GM13977 (cell line): ENCODE results near the gene FKBP5.

ENCODE experiments used
- DNase-seq: peaks from one replicate; pipeline ENCODE4 v3.0.0; 2012; ENCODE audit warnings: low spot score
- in situ Hi-C: fragments of 300-500 bp; cut with MboI; formaldehyde crosslinking; loops from one replicate; pipeline ENCODE4 v1.12.0; 2022; ENCODE audit warnings: low sequenced_read_pairs, low pct_unique_long_range_greater_than_20kb, mixed read lengths, inconsistent platforms; ENCODE audit not compliant: unreplicated experiment
- TF ChIP-seq, protein P1 (sequence below): IDR thresholded peaks from 2 replicates; pipeline ENCODE4 v1.5.1; 2012; ENCODE audit warnings: mild to moderate bottlenecking, control low read depth; ENCODE audit not compliant: insufficient read depth; ENCODE audit errors: extremely low read depth, missing control alignments

The FKBP5 gene

DNA sequence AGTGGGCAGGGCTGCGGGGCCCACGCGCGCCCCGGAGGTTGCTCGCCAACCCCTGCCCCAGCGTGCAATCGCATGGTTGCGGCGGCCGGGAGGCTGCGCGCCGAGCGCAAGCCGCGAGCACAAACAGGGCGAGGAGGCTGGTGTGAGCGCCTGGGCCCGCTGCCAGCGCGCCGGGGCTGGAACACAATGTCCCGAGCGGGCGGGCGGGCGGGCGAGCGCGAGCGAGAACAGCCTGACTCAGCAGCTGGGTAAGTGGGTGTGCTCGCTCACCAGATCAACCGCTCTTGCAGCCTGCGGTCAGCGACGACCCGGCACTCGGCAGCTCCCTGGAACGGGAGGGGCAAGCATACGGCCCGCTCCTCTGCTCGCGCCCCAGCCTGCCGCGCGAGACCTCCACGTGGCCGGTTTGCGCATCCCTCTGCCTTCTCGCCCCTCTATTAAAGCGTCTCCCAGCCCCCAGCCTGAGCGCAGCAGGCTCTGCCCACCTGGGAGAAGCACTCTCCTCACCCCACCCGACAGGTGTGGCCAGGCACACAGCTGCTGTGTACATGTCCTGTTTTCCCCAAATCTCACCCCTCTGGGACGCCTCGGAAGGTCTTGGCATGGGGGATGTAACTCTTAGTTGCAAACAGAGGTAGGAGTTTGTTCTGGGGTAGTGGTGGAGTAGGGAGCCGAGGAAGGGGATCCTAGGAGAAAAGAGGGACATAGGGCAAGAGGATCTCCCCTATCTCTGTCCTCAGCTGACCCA is 39.4 kb upstream of the FKBP5 start:
- peak; percentile 91 for DNase-seq
- in situ Hi-C loops, result no loop called here
- TF ChIP-seq, protein P1, sequence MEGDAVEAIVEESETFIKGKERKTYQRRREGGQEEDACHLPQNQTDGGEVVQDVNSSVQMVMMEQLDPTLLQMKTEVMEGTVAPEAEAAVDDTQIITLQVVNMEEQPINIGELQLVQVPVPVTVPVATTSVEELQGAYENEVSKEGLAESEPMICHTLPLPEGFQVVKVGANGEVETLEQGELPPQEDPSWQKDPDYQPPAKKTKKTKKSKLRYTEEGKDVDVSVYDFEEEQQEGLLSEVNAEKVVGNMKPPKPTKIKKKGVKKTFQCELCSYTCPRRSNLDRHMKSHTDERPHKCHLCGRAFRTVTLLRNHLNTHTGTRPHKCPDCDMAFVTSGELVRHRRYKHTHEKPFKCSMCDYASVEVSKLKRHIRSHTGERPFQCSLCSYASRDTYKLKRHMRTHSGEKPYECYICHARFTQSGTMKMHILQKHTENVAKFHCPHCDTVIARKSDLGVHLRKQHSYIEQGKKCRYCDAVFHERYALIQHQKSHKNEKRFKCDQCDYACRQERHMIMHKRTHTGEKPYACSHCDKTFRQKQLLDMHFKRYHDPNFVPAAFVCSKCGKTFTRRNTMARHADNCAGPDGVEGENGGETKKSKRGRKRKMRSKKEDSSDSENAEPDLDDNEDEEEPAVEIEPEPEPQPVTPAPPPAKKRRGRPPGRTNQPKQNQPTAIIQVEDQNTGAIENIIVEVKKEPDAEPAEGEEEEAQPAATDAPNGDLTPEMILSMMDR, result peak; percentile 20

DNA sequence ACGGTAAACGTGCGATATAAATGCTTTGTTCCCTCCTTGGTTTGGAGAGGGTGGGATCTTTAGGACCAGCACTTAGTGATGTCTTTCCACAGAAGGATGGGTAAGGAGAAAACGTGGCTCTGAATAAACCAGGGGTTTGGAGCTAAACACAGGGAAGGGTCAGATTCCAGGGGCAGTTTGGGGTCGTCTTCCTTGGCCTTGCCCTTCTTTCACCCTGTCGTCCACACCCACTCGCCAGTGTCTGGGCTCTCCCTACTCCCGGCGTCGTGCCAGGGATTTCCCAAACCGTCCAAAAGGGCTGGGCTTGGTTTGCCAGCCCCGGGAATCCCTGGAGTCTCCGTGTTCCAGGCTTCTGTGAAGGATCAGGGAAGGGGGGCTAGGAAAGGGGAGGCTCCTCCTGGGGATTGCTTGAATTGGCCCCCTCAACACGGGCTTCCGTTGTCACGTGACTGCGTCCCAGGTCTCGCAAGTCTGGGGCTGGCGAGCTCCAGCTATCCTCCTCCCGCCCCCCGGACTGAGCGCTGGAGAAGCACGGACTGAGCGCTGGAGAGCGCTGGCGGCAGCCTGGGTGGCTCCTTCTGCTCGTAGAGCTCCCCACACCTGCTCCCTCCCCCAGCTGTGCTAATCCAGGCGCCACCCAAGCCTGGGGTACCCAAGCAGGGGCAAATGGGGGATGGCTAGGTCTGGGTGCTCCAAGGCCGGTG is 38.7 kb upstream of the FKBP5 start:
- DNase-seq, result peak; percentile 54
- in situ Hi-C loops, result no loop called here
- TF ChIP-seq, protein P1, result no peak

DNA sequence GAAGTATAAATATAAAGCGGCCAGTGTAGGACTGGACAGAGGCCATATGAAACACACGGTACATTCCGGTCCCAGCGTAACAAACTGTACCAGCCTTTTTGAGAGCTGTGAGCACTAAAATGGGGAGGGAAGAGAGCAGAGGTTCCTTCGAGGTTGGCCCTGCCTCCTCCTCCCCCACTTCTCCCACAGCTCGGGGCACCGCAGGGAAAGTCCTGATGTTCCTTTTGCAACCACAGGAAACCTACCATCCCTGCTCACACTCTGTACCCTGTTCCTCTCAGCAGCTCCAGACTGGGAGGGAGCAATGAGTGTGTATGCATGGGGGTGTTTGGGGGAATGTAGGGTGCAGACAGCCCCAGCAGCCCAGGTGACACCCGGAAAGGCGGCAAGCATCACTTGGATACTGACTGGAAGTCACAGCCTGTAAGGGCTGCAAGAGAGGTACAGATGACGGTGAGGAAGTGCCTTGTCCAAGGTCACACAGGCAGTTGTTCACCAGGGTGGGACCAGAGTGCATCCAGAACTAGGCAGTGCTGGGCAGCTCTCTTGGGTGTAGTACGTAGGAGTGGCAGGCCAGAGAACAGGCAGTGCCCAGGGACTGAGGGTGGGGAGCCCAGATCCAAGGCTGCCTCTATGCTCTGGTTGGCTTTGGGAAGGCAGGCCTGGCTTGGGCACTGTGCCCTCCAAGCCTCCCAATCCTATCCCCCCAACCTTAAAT is 37.2 kb upstream of the FKBP5 start:
- TF ChIP-seq, protein P1, result no peak
- no peak for DNase-seq
- in situ Hi-C loops, result no loop called here

DNA sequence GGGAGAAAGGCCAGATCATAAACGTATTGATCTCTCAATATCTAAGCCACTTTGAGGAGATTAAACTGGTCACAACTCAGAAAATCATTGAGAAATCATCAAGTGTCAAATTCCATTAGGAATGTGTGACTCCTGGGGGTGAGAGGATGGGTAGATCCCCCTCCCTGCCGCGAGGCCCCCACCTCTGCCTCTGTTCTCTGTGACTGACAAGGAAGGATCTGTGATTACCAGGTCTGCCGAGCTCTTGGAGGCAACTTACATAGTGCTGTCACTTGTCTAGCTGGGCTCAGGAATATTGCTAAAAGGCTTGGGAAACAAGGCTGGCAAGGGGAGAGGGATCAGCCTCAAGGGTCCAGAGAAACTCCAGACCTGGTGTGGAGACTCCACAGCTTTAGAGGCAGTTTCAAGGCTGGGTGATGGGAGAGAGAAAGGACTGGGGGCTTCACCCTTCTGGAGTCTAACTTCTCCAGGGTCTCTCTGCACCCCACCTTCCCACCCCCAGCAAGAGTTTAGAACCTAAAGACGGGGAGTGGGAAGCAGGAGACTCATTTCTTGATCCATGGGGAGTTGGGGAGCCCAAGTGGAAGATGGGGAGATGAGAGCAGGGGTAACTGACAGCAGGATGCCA is 36.5 kb upstream of the FKBP5 start:
- TF ChIP-seq, protein P1, result no peak
- no peak for DNase-seq
- in situ Hi-C loops, result no loop called here

DNA sequence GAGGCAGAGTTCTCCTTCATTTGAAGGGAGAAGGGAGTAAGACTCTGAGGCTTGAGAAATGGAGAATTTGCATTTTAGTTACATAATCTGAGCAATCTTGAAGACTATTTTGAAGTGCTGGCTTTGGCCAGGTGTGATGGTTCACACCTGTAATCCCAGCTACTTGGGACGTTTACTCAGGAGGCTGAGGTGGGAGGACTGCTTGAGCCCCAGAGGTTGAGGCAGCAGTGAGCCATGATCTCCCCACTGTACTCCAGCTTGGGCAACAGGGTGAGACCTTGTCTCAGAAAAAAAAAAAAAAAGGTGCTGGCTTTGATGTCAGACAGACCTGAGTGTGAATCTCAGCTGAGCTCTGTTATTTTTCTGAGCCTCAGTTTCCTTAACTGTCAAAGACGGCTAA is 35.8 kb upstream of the FKBP5 start:
- no peak for DNase-seq
- TF ChIP-seq, protein P1, result no peak
- in situ Hi-C loops, result no loop called here

DNA sequence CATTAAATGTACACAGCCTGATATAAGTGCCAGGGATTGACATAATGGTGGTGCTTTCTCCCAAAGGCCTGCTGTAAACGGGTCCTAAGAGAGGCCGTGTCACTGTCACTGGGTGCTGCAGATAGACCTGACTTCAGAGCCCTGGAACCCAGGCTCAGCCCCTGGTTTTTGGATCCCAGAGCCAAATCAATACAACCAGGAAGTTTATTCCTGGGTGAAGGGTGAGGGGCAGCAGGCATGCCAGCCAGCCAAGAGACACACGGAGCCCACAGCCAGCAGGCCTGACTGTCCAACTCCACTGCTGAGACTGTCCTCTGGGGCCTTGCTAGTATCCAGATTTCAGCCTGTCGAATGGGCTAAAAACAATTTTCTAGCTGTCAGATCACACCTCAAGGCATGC is 35.3 kb upstream of the FKBP5 start:
- TF ChIP-seq, protein P1, result no peak
- in situ Hi-C loops, result no loop called here
- no peak for DNase-seq
